Colonic mucosa (tissue), 4 donors: ENCODE measurements around the gene TYW1B. TPM values are rescaled to one million over a fixed set of nuclear protein-coding genes. Genes with fewer than 3 reads are reported as not detected.
"Not testable (repeated sequence)": the region's sequence is repeated elsewhere in the genome, so short reads cannot be mapped to it uniquely, and the experiment has no call there.

ENCODE experiments used
- DNase-seq: peaks from one replicate; pipeline ENCODE4 v3.0.0-alpha.2; 2020
- H3K27ac ChIP-seq: fragments of 200-600 bp; one replicate; pipeline ENCODE4 v1.8.0; 2021
- H3K27me3 ChIP-seq: fragments of 200-600 bp; one replicate; pipeline ENCODE4 v1.8.0; 2021
- H3K36me3 ChIP-seq: fragments of 200-600 bp; one replicate; pipeline ENCODE4 v1.8.0; 2021
- H3K4me1 ChIP-seq: fragments of 200-600 bp; one replicate; pipeline ENCODE4 v1.8.0; 2021; ENCODE audit warnings: mild to moderate bottlenecking
- H3K4me3 ChIP-seq: fragments of 200-600 bp; one replicate; pipeline ENCODE4 v1.8.0; 2021
- H3K9ac ChIP-seq, 2 donors: one replicate each; pipeline ENCODE4 v1.7.0; 2013; ENCODE audit warnings: control low read depth in 2 of 2, low read depth in 2 of 2, low read length in 2 of 2
- H3K9me3 ChIP-seq: fragments of 200-600 bp; one replicate; pipeline ENCODE4 v1.8.0; 2021
- intact Hi-C: fragments of 100-400 bp; cut with DNase I; formaldehyde crosslinking; loops from one replicate; pipeline ENCODE4 v1.14.1; 2022
- total RNA-seq, 2 donors: library from RNA; stranded (reverse); fragmentation: NEBNext Ultra II Directional in 1 of 2; extraction: Animal tissue kit (Norgen Biotek cat#: 25700) in 1 of 2; gene quantifications; one replicate each; pipeline ENCODE4 v1.2.1, GENCODE V29; 2021
- TF ChIP-seq, protein P1 (sequence below): fragments of 200-600 bp; IDR thresholded peaks from one replicate; pipeline ENCODE4 v1.8.0; 2022; ENCODE audit warnings: antibody characterized with exemption, mild to moderate bottlenecking
- donor health status: healthy.
- donor health status: DM: no; HTN: no; CAD: no.
- donor health status: DM: no; HTN: no; CAD: no.

The TYW1B gene
- total RNA-seq, 2 donors from 2014 or later: 1.9 to 8.9 TPM

- Histone ChIP-seq H3K4me1 (no peaks in the 10 kb centered on the region), H3K27me3 (no peaks in the 10 kb centered on the region), H3K27ac (no peak overlapping the region), H3K4me3 (no peak overlapping the region), H3K9me3 (no peaks in the 10 kb centered on the region), H3K9ac (no peak overlapping the region), H3K36me3 (no peaks in the 10 kb centered on the region)
- DNase-seq: no peak
- TF ChIP-seq, protein P1, sequence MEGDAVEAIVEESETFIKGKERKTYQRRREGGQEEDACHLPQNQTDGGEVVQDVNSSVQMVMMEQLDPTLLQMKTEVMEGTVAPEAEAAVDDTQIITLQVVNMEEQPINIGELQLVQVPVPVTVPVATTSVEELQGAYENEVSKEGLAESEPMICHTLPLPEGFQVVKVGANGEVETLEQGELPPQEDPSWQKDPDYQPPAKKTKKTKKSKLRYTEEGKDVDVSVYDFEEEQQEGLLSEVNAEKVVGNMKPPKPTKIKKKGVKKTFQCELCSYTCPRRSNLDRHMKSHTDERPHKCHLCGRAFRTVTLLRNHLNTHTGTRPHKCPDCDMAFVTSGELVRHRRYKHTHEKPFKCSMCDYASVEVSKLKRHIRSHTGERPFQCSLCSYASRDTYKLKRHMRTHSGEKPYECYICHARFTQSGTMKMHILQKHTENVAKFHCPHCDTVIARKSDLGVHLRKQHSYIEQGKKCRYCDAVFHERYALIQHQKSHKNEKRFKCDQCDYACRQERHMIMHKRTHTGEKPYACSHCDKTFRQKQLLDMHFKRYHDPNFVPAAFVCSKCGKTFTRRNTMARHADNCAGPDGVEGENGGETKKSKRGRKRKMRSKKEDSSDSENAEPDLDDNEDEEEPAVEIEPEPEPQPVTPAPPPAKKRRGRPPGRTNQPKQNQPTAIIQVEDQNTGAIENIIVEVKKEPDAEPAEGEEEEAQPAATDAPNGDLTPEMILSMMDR: no peak
- intact Hi-C loops: no loop called here
Measured at GRCh38 chr7:72709909-72710308, 118.1 kb downstream of the TYW1B start.

DNA sequence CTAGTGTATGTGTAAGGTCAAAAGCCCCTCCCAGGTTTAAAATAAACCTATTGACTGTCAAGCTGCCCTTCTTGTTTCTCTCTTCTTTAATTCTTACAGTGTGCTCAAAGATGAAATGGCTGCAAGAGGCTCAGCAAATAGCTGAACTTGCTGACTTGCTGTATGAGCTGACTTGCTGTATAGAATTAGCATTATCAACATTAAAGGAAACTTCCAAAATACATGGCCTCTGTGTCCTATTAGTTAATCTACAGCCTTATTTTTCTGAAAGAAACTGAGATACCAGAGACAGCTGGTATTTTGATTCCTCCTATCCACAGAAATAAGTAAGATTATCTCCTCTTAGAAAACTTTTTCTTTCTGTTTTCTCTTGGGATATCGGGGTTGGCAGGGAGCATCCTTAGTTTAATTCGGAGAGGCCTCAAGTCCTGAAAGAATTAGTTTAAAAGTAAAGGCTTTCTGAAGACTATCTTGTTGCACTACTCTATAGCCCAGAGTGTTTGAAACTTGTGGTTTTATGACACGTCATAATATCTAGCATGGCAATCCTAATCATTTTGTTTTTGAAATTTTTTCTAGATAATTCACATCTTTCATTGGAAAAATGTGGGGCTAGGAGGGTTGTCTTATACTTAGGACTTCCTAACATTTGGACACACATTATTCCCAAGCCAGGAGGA, 119.5 kb downstream of the TYW1B start:
- H3K4me1 ChIP-seq, H3K4me3 ChIP-seq, H3K27me3 ChIP-seq, H3K9me3 ChIP-seq, H3K27ac ChIP-seq, intact Hi-C loops, H3K36me3 ChIP-seq, DNase-seq, H3K9ac ChIP-seq: not testable (repeated sequence)

DNA sequence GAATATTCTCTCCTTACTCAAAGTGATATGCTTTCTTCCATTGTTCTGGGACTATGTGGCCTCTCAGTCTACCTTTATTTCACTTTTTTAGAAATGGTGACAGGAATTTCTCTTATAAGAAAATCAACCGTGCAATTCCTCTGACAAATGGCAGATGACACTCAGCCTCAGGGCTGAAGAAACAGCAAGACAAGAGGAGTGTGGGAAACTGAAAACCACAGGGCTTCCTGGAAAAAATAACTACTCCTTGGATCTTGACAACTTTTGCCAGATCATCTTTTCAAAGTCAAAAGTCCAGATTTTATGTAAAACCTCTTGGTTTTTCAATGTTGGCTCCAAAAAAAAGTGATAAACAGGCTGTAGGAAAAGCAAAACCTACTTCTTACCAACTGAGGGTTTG, 121.5 kb downstream of the TYW1B start:
- intact Hi-C loops: no loop called here
- no peaks in the 10 kb centered on the region for H3K4me1 ChIP-seq
- H3K36me3 ChIP-seq: no peaks in the 10 kb centered on the region
- H3K4me3 ChIP-seq: no peak overlapping the region
- no peaks in the 10 kb centered on the region for H3K27me3 ChIP-seq
- TF ChIP-seq, protein P1: no peak
- DNase-seq: no peak
- H3K27ac ChIP-seq: no peak overlapping the region
- no peak overlapping the region for H3K9ac ChIP-seq
- H3K9me3 ChIP-seq: no peaks in the 10 kb centered on the region

- H3K4me1 ChIP-seq, H3K9ac ChIP-seq, H3K36me3 ChIP-seq, H3K9me3 ChIP-seq, intact Hi-C loops, H3K4me3 ChIP-seq, H3K27me3 ChIP-seq, H3K27ac ChIP-seq, DNase-seq: not testable (repeated sequence)
Measured at GRCh38 chr7:72705693-72706092, 122.3 kb downstream of the TYW1B start.

DNA sequence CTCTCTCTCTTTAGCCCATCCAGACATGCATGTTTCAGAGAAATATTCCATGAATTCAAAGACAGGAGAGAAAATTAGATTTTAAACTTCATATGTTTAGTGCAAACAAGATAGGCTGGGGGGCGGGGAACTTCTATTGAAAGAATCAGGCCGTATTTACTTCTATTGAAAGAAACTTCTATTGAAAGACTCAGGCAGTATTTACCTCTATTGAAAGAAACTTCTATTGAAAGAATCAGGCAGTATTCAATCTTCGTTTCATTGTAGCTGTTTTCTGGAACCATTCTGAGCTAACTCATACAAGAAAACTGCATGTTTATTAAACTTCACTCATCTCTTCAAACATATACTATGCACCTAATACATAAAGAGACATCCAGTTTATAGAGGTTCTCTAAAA, 123.1 kb downstream of the TYW1B start:
- no peaks in the 10 kb centered on the region for H3K27me3 ChIP-seq
- H3K4me3 ChIP-seq: no peak overlapping the region
- no peak overlapping the region for H3K27ac ChIP-seq
- TF ChIP-seq, protein P1: no peak
- intact Hi-C loops: no loop called here
- H3K9ac ChIP-seq: no peak overlapping the region
- H3K9me3 ChIP-seq: no peaks in the 10 kb centered on the region
- no peaks in the 10 kb centered on the region for H3K4me1 ChIP-seq
- DNase-seq: no peak
- H3K36me3 ChIP-seq: no peaks in the 10 kb centered on the region

DNA sequence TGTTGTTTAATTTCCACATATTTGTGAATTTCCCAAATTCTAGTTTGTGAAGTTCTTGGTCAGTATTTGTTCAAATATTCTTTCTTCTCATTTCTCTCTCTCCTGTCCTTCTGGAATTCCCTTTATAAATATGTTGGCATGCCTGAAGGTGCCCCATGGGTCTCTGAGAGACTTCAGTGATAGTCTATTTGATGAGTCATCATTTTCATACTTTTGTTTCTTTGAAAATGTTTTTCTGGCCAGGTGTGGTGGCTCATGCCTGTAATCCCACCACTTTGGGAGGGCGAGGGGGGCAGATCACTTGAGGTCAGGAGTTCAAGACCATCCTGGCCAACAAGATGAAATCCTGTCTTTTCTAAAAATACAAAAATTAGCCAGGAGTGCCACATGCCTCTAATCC, 127.5 kb downstream of the TYW1B start:
- H3K4me1 ChIP-seq, DNase-seq, H3K9ac ChIP-seq, H3K36me3 ChIP-seq, H3K4me3 ChIP-seq, intact Hi-C loops, H3K9me3 ChIP-seq, H3K27ac ChIP-seq, H3K27me3 ChIP-seq: not testable (repeated sequence)

DNA sequence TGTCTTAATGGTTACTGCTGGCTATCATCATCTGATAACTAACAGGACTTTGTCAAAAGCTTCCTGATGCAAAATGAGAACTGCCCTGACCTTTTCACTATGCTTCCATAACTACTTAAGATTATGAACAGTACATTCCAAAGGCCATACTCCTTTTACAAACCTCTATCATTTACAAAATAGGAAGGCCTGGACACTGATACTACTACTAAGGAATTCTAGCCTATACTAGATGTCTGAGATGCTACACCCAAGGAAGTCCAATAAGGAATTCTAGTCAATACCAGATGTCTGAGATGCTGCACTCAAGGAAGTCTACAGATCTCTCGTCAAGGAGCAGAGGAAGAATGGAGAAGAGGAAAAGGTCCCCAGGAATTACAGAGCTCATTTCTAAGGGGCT, 130.9 kb downstream of the TYW1B start:
- H3K27me3 ChIP-seq, H3K9me3 ChIP-seq, H3K27ac ChIP-seq, H3K36me3 ChIP-seq, intact Hi-C loops, H3K4me1 ChIP-seq, H3K4me3 ChIP-seq, H3K9ac ChIP-seq, DNase-seq: not testable (repeated sequence)

GRCh38 chr7:72696643-72697042, 131.4 kb downstream of the TYW1B start:
- H3K4me3 ChIP-seq, H3K36me3 ChIP-seq, DNase-seq, H3K4me1 ChIP-seq, intact Hi-C loops, H3K27ac ChIP-seq, H3K9ac ChIP-seq, H3K27me3 ChIP-seq, H3K9me3 ChIP-seq: not testable (repeated sequence)

- H3K27ac ChIP-seq, H3K36me3 ChIP-seq, intact Hi-C loops, H3K9ac ChIP-seq, H3K4me1 ChIP-seq, H3K4me3 ChIP-seq, H3K9me3 ChIP-seq, DNase-seq, H3K27me3 ChIP-seq: not testable (repeated sequence)
Measured at GRCh38 chr7:72695482-72695881, 132.5 kb downstream of the TYW1B start.

- H3K27ac ChIP-seq, H3K9me3 ChIP-seq, H3K9ac ChIP-seq, intact Hi-C loops, H3K4me3 ChIP-seq, H3K4me1 ChIP-seq, DNase-seq, H3K27me3 ChIP-seq, H3K36me3 ChIP-seq: not testable (repeated sequence)
Measured at GRCh38 chr7:72691442-72691841, 136.6 kb downstream of the TYW1B start.

DNA sequence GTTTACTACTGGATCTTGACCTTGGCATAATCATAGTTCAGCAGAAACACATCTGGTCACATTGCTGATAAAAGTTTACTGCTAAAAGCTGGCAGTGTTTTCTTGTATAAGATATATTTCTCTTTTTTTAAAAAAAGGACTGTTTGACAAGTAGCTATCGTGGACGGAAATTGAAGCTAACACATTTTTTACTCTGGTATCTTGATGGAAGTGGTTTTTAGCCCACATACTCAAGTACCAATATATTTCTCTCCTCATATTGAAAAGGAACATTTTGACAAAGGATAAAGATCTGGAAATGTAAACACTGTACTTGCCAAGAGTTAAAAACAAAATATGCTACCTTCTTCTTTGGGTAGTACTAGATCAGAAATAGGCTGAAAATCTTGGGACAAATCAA, 137.8 kb downstream of the TYW1B start:
- H3K27ac ChIP-seq, H3K27me3 ChIP-seq, H3K4me3 ChIP-seq, H3K36me3 ChIP-seq, H3K9me3 ChIP-seq, DNase-seq, intact Hi-C loops, H3K9ac ChIP-seq, H3K4me1 ChIP-seq: not testable (repeated sequence)
